Measurements from ENCODE around the gene HBA2.

Gene HBA2

GRCh38 chr16:180101-180675, 7.5 kb downstream of the HBA2 start, which contains the start of gene HBQ1:
HBQ1 (plus strand) TSS chr16:180459; CDS start chr16:180487, 28 bp downstream.
- DNase-seq (ENCODE audit: low read depth), result peak; percentile 33
- peak within 1 kb of the TSS; percentile 35 for H3K4me3 ChIP-seq (ENCODE audit: low read length)
- TF ChIP-seq CTCF (IDR thresholded peaks at IDR 0.05; ENCODE audit: insufficient read depth, low read depth, low read length, missing control alignments), result no peak

GRCh38 chr16:180681-181564, 8.2 kb downstream of the HBA2 start:
- peak overlapping the region; percentile 35 for H3K4me3 ChIP-seq (ENCODE audit: low read length)
- DNase-seq (ENCODE audit: low read depth), result peak; percentile 73

GRCh38 chr16:181565-182021, 8.9 kb downstream of the HBA2 start:
- H3K4me3 ChIP-seq (ENCODE audit: low read length), result no peak overlapping the region
- TF ChIP-seq CTCF (IDR thresholded peaks at IDR 0.05; ENCODE audit: insufficient read depth, low read depth, low read length, missing control alignments), result peak; percentile 72
- DNase-seq (ENCODE audit: low read depth), result peak; percentile 20

More at GRCh38 chr16:180681-181564, 8.2 kb downstream of the HBA2 start:
- TF ChIP-seq CTCF (IDR thresholded peaks at IDR 0.05; ENCODE audit: insufficient read depth, low read depth, low read length, missing control alignments), result no peak

- H3K4me3 ChIP-seq (ENCODE audit: low read length), result no peak overlapping the region
- TF ChIP-seq CTCF (IDR thresholded peaks at IDR 0.05; ENCODE audit: insufficient read depth, low read depth, low read length, missing control alignments), result no peak
- DNase-seq (ENCODE audit: low read depth), result no peak
These were observed 10.3 kb downstream of the HBA2 start for GRCh38 chr16:183005-183404.

GRCh38 chr16:185213-185612, 12.5 kb downstream of the HBA2 start:
- no peak for DNase-seq (ENCODE audit: low read depth)
- no peak overlapping the region for H3K4me3 ChIP-seq (ENCODE audit: low read length)
- TF ChIP-seq CTCF (IDR thresholded peaks at IDR 0.05; ENCODE audit: insufficient read depth, low read depth, low read length, missing control alignments), result no peak

- no peak overlapping the region for H3K4me3 ChIP-seq (ENCODE audit: low read length)
- no peak for DNase-seq (ENCODE audit: low read depth)
- no peak for TF ChIP-seq CTCF (IDR thresholded peaks at IDR 0.05; ENCODE audit: insufficient read depth, low read depth, low read length, missing control alignments)
These were observed 13.0 kb downstream of the HBA2 start for GRCh38 chr16:185691-186090.

All from epithelial cell of esophagus (primary cell).